Thyroid gland (tissue), 4 donors: ENCODE results near the gene PWP2. TPM values are rescaled to one million over a fixed set of nuclear protein-coding genes. Genes with fewer than 3 reads are reported as not detected.
"Not testable (repeated sequence)": the region's sequence is repeated elsewhere in the genome, so short reads cannot be mapped to it uniquely, and the experiment has no call there.

Source experiments
- DNase-seq, 2 donors: peaks; one replicate each; pipeline ENCODE4 v3.0.0-alpha.2; 2019
- H3K27ac ChIP-seq, 3 donors: fragments of 200-600 bp; sonication (generic); 1 replicate in 2 of 3; 2 replicates in 1 of 3; pipeline ENCODE4 v1.5.1; 2016 to 2019; ENCODE audit warnings: mild to moderate bottlenecking in 1 of 3, moderate library complexity in 1 of 3
- H3K27me3 ChIP-seq: fragments of 200-600 bp; sonication (generic); one replicate; pipeline ENCODE4 v1.5.1; 2019
- H3K36me3 ChIP-seq, 2 donors: fragments of 200-600 bp; sonication (generic); one replicate each; pipeline ENCODE4 v1.5.1; 2016 to 2019
- H3K4me1 ChIP-seq, 2 donors: fragments of 200-600 bp; sonication (generic); one replicate each; pipeline ENCODE4 v1.5.1; 2017 to 2019
- H3K4me3 ChIP-seq, 3 donors: fragments of 200-600 bp; sonication (generic); replicated peaks in 1 of 3; 1 replicate in 2 of 3; 2 replicates in 1 of 3; pipeline ENCODE4 v1.5.1; 2016; ENCODE audit warnings: mild to moderate bottlenecking in 1 of 3
- H3K9me3 ChIP-seq: fragments of 200-600 bp; sonication (generic); one replicate; pipeline ENCODE4 v1.5.1; 2017
- WGBS, 2 donors: methylation state at CpG; one replicate each; pipeline ENCODE4 v1.1.5; 2017; 5-methylcytosine and 5-hydroxymethylcytosine counted together
- intact Hi-C: fragments of 100-400 bp; cut with DNase I; formaldehyde crosslinking; loops from one replicate; pipeline ENCODE4 v1.15.1; 2023
- total RNA-seq, 4 donors: library from RNA; depleted of rRNA; stranded (reverse); fragments of >200 nt; gene quantifications; one replicate each; pipeline ENCODE4 v1.2.3, GENCODE V29; 2016

PWP2 gene
- total RNA-seq, 4 donors from 2014 or later, result 5.8 to 20.5 (median 7.0) TPM

DNA sequence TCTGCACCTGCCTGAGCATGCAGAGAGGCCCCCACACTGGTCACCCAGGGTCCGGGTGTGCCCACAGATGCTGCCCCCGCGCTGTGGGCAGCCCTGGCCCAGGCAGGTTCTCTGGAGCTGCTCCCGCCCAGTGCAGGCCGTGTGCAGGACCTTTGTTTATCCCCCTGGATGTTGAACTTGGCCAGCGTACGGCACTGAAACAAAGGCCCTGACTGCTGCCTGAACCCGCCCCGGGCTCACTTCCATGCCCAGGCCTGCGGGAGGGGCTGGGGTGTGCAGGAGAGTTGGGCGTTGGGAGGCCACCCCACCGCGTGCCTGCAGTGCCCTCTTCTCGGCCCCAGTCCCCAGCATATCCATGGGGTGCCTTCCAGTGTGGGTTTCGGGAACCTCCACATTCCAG lies 58.7 kb downstream of the PWP2 start:
- H3K27me3 ChIP-seq, H3K36me3 ChIP-seq, H3K27ac ChIP-seq, intact Hi-C loops, H3K4me1 ChIP-seq, DNase-seq, H3K4me3 ChIP-seq, H3K9me3 ChIP-seq: not testable (repeated sequence)
- WGBS, 2 donors, result no CpG with 5 or more reads among the region's 15 CpGs

DNA sequence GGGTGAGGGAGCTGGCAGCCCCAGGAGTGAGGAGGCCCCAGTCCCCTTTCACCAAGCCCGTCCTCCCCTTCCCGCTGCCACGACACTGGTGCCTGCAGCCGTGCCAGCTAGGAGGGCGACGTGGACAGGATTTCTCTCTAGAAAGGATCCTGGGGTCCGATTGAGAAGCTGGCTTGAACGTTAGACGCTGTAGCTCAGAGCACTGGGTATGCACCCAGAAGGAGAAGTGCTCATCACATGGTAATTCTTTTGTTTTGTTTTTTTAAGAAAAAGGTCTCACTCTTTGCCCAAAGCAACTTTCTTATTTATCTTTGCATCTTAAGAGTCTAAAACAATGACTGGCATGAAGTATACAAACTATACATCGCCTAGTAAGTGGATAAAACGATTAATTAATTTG lies 60.3 kb downstream of the PWP2 start:
- intact Hi-C loops, H3K27ac ChIP-seq, H3K27me3 ChIP-seq, H3K4me1 ChIP-seq, H3K9me3 ChIP-seq, DNase-seq, H3K4me3 ChIP-seq, H3K36me3 ChIP-seq: not testable (repeated sequence)
- WGBS, 2 donors, result 90% methylated on average over 2 of the region's 11 CpGs; no CpG with 5 or more reads in 1 of the 2 donors

- H3K27ac ChIP-seq, DNase-seq, H3K4me3 ChIP-seq, H3K27me3 ChIP-seq, intact Hi-C loops, H3K4me1 ChIP-seq, H3K9me3 ChIP-seq, H3K36me3 ChIP-seq: not testable (repeated sequence)
- no CpG with 5 or more reads among the region's 10 CpGs for WGBS, 2 donors
Observed at GRCh38 chr21:44170326-44170725, 63.1 kb downstream of the PWP2 start.

- DNase-seq, H3K9me3 ChIP-seq, H3K4me1 ChIP-seq, H3K36me3 ChIP-seq, H3K27me3 ChIP-seq, H3K27ac ChIP-seq, intact Hi-C loops, H3K4me3 ChIP-seq: not testable (repeated sequence)
- no CpG with 5 or more reads among the region's 10 CpGs for WGBS, 2 donors
Observed at GRCh38 chr21:44170863-44171262, 63.7 kb downstream of the PWP2 start.

- intact Hi-C loops, H3K9me3 ChIP-seq, H3K4me3 ChIP-seq, H3K27me3 ChIP-seq, H3K27ac ChIP-seq, H3K36me3 ChIP-seq, DNase-seq, H3K4me1 ChIP-seq: not testable (repeated sequence)
- WGBS, 2 donors, result no CpG with 5 or more reads among the region's 13 CpGs
Observed at GRCh38 chr21:44171962-44172572, 64.9 kb downstream of the PWP2 start.

- DNase-seq, intact Hi-C loops, H3K9me3 ChIP-seq, H3K36me3 ChIP-seq, H3K4me1 ChIP-seq, H3K4me3 ChIP-seq, H3K27me3 ChIP-seq, H3K27ac ChIP-seq: not testable (repeated sequence)
- no CpG with 5 or more reads among the region's 19 CpGs for WGBS, 2 donors
Observed at GRCh38 chr21:44172741-44173140, 65.5 kb downstream of the PWP2 start.

DNA sequence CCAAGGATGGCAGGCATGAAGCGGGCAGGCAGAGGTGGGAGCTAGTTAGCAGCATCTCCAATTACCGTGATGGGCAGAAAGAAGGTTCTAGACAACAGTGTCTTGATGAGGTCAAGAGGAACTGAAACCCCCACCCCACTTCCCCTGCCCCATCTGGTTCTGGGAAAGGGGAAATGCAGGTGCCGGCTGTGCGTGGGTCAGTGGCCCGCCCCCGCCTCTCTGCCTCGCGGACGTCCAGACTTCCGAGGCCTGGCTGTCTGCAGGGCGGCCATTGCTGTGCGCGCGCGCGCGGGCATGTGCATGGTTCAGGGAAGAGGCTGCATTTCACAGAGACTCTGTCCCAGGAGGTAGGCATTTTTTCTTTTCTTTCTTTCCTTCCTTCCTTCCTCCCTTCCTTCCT lies 68.0 kb downstream of the PWP2 start:
- H3K9me3 ChIP-seq, H3K4me3 ChIP-seq, DNase-seq, H3K36me3 ChIP-seq, H3K27me3 ChIP-seq, H3K4me1 ChIP-seq, intact Hi-C loops, H3K27ac ChIP-seq: not testable (repeated sequence)
- no CpG with 5 or more reads among the region's 17 CpGs for WGBS, 2 donors

GRCh38 chr21:44176127-44176526 lies 68.9 kb downstream of the PWP2 start:
- H3K4me3 ChIP-seq, H3K4me1 ChIP-seq, H3K36me3 ChIP-seq, DNase-seq, intact Hi-C loops, H3K27ac ChIP-seq, H3K27me3 ChIP-seq, H3K9me3 ChIP-seq: not testable (repeated sequence)
- no CpG with 5 or more reads among the region's 14 CpGs for WGBS, 2 donors

Other genes starting within 250 kb of the PWP2 start
- 10 to 100 TPM; 40.6 to 80.5 (median 65.3) TPM for gene AGPAT3, start 242.2 kb upstream of the PWP2 start, total RNA-seq
- gene TRAPPC10, start 95.1 kb upstream of the PWP2 start, total RNA-seq, result 10 to 100 TPM; 38.6 to 77.8 (median 55.3) TPM
- 10 to 100 TPM in 2 of 4 donors, 1 to 10 TPM in 2; 2.0 to 73.1 (median 11.8) TPM for gene GATD3, start 26.3 kb downstream of the PWP2 start, total RNA-seq
- gene ICOSLG, start 133.5 kb downstream of the PWP2 start, total RNA-seq, result 1 to 10 TPM in 3 of 4 donors, under 1 TPM in 1; 0.54 to 2.9 (median 1.3) TPM
- gene DNMT3L, start 154.5 kb downstream of the PWP2 start, total RNA-seq, result not detected
- under 1 TPM in 1 of 4 donors, not detected in 3; 0.13 TPM for gene AIRE, start 178.5 kb downstream of the PWP2 start, total RNA-seq
- 100 to 1,000 TPM in 2 of 4 donors, 10 to 100 TPM in 2; 68.5 to 103 (median 96.8) TPM for gene PFKL, start 192.7 kb downstream of the PWP2 start, total RNA-seq
- gene CFAP410, start 232.0 kb downstream of the PWP2 start, total RNA-seq, result 10 to 100 TPM; 55.2 to 93.4 (median 64.1) TPM
- gene TRPM2, start 246.2 kb downstream of the PWP2 start, total RNA-seq, result 1 to 10 TPM in 1 of 4 donors, under 1 TPM in 3; 0.67 to 2.6 (median 0.88) TPM